HG02970 (cell line): ENCODE results near the gene HBQ1.
"Not testable (repeated sequence)": the region's sequence is repeated elsewhere in the genome, so short reads cannot be mapped to it uniquely, and the experiment has no call there.

Experiments
- ATAC-seq: cut with Tn5 transposase; IDR thresholded peaks from one replicate; pipeline ENCODE4 v1.9.1; 2021; ENCODE audit warnings: mild to moderate bottlenecking, moderate library complexity, moderate number of reproducible peaks; ENCODE audit not compliant: unreplicated experiment, low FRiP score

HBQ1 gene

GRCh38 chr16:160242-160641 is 20.0 kb upstream of the HBQ1 start:
- ATAC-seq, result not testable (repeated sequence)

GRCh38 chr16:160691-161190 is 19.5 kb upstream of the HBQ1 start:
- ATAC-seq, result no peak

GRCh38 chr16:162271-162991 is 17.8 kb upstream of the HBQ1 start:
- ATAC-seq, result no peak

- not testable (repeated sequence) for ATAC-seq
Observed at GRCh38 chr16:163139-163538, 17.1 kb upstream of the HBQ1 start.

- not testable (repeated sequence) for ATAC-seq
Observed at GRCh38 chr16:163696-164095, 16.6 kb upstream of the HBQ1 start.

- not testable (repeated sequence) for ATAC-seq
Observed at GRCh38 chr16:164134-164823, 16.0 kb upstream of the HBQ1 start.

GRCh38 chr16:164827-165538 is 15.3 kb upstream of the HBQ1 start:
- no peak for ATAC-seq

GRCh38 chr16:165539-166374 is 14.5 kb upstream of the HBQ1 start, which contains the start of gene HBM:
TSS of gene HBM (plus strand) at chr16:165978. CDS start at chr16:165998, 20 bp downstream.
- no peak for ATAC-seq

- no peak for ATAC-seq
Observed at GRCh38 chr16:166375-167121, 13.7 kb upstream of the HBQ1 start.

- no peak for ATAC-seq
Observed at GRCh38 chr16:167122-167690, 13.1 kb upstream of the HBQ1 start.

- no peak for ATAC-seq
Observed at GRCh38 chr16:168424-168823, 11.8 kb upstream of the HBQ1 start.

GRCh38 chr16:169014-169413 is 11.2 kb upstream of the HBQ1 start:
- ATAC-seq, result no peak

- not testable (repeated sequence) for ATAC-seq
Observed at GRCh38 chr16:170088-170507, 10.2 kb upstream of the HBQ1 start.

GRCh38 chr16:170788-171187 is 9.5 kb upstream of the HBQ1 start:
- no peak for ATAC-seq

GRCh38 chr16:172374-172941 is 7.8 kb upstream of the HBQ1 start, which contains the start of gene HBA2:
TSS of gene HBA2 (plus strand) at chr16:172876. CDS start at chr16:172913, 37 bp downstream.
- ATAC-seq, result not testable (repeated sequence)

- not testable (repeated sequence) for ATAC-seq
Observed at GRCh38 chr16:173211-173854, 6.9 kb upstream of the HBQ1 start.

GRCh38 chr16:173928-174769 is 6.1 kb upstream of the HBQ1 start:
- ATAC-seq, result not testable (repeated sequence)
